HG03196 (cell line): ENCODE data around the gene EXOC6.
"Not testable (repeated sequence)": the region's sequence is repeated elsewhere in the genome, so short reads cannot be mapped to it uniquely, and the experiment has no call there.

Source experiments
- ATAC-seq: cut with Tn5 transposase; IDR thresholded peaks from one replicate; pipeline ENCODE4 v1.9.1; 2021; ENCODE audit not compliant: unreplicated experiment

Gene EXOC6

GRCh38 chr10:93075369-93076221 is 227.3 kb downstream of the EXOC6 start:
- no peak for ATAC-seq

DNA sequence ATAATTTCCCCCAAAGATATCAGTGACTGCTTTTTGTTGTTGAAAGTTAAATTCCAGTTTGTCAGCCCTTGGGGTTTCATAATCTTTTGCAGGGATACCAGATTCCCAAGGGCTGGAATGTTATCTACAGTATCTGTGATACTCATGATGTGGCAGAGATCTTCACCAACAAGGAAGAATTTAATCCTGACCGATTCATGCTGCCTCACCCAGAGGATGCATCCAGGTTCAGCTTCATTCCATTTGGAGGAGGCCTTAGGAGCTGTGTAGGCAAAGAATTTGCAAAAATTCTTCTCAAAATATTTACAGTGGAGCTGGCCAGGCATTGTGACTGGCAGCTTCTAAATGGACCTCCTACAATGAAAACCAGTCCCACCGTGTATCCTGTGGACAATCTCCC is 228.6 kb downstream of the EXOC6 start:
- no peak for ATAC-seq

- ATAC-seq: no peak
Measured at GRCh38 chr10:93077860-93078337, 229.6 kb downstream of the EXOC6 start.

GRCh38 chr10:93079663-93080349 is 231.5 kb downstream of the EXOC6 start:
- no peak for ATAC-seq

GRCh38 chr10:93080350-93081046 is 232.2 kb downstream of the EXOC6 start:
- no peak for ATAC-seq

DNA sequence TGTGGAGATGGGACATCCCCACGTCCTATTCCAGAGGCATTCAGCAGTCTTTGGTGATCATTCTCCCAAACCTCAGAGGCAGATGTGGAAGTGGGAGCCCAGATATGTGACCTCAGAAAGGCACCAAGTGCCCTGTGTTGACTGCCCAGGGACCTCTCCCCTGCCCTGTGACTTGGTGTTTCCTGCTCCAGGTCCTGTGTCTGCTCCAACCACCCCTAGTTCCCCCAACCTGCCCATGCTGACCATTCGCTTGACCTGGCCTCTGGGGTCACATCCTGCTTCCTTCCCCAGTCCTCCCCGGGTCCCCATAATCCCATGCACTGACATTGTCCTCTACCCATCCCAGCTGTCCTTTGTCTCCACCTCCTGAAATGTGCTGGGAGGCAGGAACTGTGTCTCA is 233.0 kb downstream of the EXOC6 start:
- no peak for ATAC-seq

- ATAC-seq: no peak
Measured at GRCh38 chr10:93081834-93082233, 233.5 kb downstream of the EXOC6 start.

DNA sequence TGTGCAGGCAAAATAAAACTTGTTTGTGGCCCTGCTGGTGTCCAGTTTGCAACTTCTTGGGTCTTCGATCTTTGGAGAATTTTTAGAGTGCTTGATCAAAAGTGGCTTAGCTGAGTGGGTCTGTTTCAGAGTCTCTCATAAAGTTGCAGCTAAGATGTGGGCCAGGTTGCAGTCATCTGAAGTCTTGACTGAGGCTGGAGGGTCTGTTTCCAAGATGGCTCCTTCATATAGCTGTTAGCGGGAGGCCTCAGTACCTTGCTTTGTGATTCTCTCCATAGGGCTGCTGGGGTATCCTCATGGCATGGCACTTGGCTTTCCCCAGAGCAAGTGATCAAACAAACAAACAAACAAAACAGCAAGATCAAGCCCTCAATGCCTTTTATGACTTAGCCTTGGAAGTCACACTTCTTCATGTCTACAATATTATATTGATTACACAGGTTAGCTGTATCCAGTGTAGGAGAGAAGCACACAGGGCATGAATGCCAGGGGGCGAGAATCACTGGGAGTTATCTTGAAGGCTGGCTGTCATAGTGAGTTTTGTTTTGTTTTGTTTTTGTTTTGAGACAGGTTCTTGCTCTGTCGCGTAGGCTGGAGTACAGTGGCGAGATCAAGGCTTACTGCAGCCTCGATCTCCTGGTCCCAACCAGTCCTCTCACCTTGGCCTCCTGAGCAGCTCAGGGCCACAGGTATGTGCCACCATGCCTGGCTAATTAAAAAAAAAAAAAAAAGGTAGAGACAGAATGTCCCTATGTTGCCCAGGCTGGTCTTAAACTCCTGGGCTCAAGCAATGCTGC is 235.6 kb downstream of the EXOC6 start:
- no peak for ATAC-seq

GRCh38 chr10:93085272-93085859 is 237.0 kb downstream of the EXOC6 start:
- ATAC-seq: no peak

DNA sequence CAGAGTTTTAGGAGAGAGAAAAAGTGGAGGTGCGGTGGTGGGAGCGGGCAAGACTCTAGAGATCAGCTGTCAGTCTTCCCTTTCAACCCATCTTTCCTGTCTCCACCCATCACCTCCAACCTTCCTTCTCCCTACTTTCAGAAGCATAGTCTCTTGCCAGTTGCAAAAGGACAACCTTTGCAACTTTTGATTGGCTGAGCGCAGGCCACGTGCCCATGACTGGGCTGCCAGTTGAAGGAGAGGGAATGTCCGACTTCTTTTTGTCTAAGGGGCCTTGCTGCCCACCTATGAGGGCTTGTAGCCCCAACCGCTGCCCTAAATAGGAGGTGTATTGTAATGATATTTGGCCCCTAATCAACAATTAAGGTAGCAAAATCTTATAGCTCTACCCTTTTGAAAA is 238.0 kb downstream of the EXOC6 start:
- ATAC-seq: no peak

DNA sequence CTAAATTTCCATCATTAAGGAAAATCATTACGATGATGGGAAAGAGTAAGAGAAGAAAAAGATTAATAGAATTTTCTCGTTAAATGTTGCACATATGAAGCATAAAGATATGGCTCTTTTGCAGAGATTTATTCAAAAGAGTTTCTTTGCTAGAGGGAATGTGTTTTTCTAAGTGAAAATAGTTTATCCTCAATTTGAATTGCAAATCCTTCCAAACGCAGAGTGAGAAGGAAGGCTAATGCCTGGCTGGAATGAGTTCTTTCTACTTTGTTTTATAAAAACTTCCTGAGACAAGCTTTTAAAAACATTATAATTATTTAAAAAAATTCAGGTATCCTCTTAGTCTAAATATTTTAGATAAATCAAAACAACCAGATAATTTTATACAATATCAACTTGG is 239.5 kb downstream of the EXOC6 start:
- ATAC-seq: no peak

GRCh38 chr10:93088466-93088865 is 240.1 kb downstream of the EXOC6 start:
- no peak for ATAC-seq

- ATAC-seq: no peak
Measured at GRCh38 chr10:93090619-93091018, 242.3 kb downstream of the EXOC6 start.

DNA sequence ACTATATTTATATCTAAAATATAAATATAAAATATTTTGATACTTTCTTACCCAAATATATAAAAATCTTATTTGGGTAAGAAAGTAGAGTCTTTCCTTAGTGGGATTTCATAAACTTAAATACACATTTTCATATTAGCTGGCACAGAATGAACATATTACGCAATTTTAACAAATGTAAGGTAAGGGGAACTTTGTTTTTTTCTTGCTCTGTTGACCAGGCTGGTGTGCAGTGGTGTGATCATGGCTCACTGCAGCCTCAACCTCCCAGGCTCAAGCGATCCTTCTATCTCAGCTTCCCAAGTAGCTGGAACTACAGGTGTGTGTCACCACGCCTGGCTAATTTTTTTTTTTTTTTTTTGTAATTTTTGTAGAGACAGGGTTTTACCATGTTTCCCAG is 243.6 kb downstream of the EXOC6 start:
- ATAC-seq: no peak

DNA sequence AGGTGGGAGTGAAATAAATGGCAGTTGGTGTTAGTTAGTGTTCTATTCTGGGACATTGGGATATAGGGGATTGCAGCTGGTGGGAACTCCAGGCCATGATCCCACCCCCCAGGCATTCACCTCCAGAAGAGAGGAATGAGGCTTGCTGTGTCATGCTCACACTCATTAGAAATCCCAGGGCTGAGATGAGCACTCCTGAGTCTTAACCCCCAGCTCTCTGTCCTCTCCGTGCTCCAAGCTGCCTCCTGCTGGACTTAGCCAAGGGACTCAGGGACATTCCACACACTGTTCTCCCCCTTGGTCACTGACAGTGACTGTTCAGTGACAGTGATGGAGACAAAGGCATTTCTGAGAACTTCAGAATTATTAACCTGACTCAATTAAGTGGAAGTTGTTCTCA is 246.9 kb downstream of the EXOC6 start:
- no peak for ATAC-seq

DNA sequence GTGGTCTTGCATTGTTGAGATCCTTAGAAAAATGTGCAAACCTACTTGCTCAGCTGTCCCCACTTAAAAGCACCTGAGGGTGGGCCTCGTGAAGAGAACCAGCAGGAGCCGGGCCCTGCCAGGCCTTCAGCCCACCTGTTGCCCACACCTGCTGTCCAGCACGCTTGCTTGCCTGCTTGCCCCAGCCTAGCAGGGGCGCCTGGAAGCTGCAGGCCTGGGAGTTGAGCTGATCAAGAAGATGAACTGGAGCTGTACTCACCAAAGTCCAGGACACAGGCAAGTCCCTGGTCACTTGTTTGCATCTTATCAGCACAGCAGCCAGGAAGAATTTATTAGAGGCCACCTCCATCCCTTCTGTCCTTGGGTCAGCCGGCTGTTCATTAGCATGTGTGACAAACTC is 248.6 kb downstream of the EXOC6 start:
- no peak for ATAC-seq

DNA sequence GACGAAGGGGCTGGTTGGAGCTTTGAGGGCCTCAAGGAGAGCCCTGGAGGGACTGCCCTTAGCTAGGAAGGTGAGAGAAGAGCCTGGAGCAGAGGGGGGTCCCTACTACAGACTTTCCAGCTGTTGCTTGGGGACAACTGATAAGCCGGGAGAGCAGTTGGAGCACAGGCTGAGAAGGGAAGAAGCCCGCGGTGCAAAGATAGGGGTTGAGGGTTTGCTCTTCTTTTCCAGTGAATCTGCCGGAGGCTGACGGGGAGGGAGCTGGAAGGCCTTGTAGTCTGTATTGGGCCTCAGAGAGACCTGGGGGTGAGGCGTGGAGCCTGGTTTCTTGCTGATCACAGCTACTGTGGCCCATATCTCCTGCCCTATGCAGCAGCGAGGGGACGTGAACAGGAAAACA is 249.1 kb downstream of the EXOC6 start:
- ATAC-seq: no peak

GRCh38 chr10:93098816-93099215 is 250.5 kb downstream of the EXOC6 start:
- ATAC-seq: no peak

- ATAC-seq: no peak
Measured at GRCh38 chr10:93099670-93100069, 251.3 kb downstream of the EXOC6 start.

GRCh38 chr10:93101148-93101547 is 252.8 kb downstream of the EXOC6 start:
- not testable (repeated sequence) for ATAC-seq

DNA sequence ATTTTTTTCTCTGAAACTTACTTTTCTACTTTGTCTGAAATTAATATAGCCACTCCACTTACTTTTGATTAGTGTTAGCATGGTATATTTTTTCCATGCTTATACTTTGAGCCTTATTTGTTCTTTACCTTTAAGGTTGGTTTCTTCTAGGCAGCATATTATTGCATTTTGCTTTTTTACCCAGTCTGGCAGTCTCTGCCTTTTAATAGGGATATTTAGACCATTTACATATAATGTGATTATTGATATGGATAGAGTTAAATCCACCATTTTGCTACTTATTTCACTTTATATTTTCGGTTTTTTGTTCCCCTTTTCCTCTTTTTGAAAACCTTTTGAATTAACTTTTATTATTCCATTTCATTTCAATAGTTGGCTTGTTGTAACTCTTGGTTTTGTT is 255.6 kb downstream of the EXOC6 start:
- ATAC-seq: no peak
